ENCODE data around the gene WDFY4.

Gene WDFY4

GRCh38 chr10:48703531-48704122 lies 19.0 kb downstream of the WDFY4 start:
- Mint-ChIP-seq H3K9me3 (no peaks in the 10 kb centered on the region), H3K36me3 (ENCODE audit: low read depth) (no peaks in the 10 kb centered on the region), H3K27ac (no peak overlapping the region), H3K4me3 (no peak overlapping the region), H3K27me3 (no peaks in the 10 kb centered on the region), H3K4me1 (ENCODE audit: low read depth) (peaks cover 9% of the 10 kb centered on the region)

GRCh38 chr10:48704156-48704555 lies 19.5 kb downstream of the WDFY4 start:
- H3K4me3 Mint-ChIP-seq: no peak overlapping the region
- H3K27ac Mint-ChIP-seq: no peak overlapping the region
- H3K9me3 Mint-ChIP-seq: no peaks in the 10 kb centered on the region
- no peaks in the 10 kb centered on the region for H3K36me3 Mint-ChIP-seq (ENCODE audit: low read depth)
- H3K27me3 Mint-ChIP-seq: no peaks in the 10 kb centered on the region
- peaks cover 9% of the 10 kb centered on the region for H3K4me1 Mint-ChIP-seq (ENCODE audit: low read depth)

- no peak overlapping the region for H3K4me3 Mint-ChIP-seq
- no peaks in the 10 kb centered on the region for H3K9me3 Mint-ChIP-seq
- H3K36me3 Mint-ChIP-seq (ENCODE audit: low read depth): no peaks in the 10 kb centered on the region
- no peaks in the 10 kb centered on the region for H3K27me3 Mint-ChIP-seq
- H3K27ac Mint-ChIP-seq: no peak overlapping the region
- peaks cover 9% of the 10 kb centered on the region for H3K4me1 Mint-ChIP-seq (ENCODE audit: low read depth)
Measured at GRCh38 chr10:48705401-48705938, 20.8 kb downstream of the WDFY4 start.

- H3K4me1 Mint-ChIP-seq (ENCODE audit: low read depth): peaks cover under 1% of the 10 kb centered on the region
- no peaks in the 10 kb centered on the region for H3K9me3 Mint-ChIP-seq
- H3K4me3 Mint-ChIP-seq: no peak overlapping the region
- no peaks in the 10 kb centered on the region for H3K27me3 Mint-ChIP-seq
- H3K36me3 Mint-ChIP-seq (ENCODE audit: low read depth): no peaks in the 10 kb centered on the region
- no peak overlapping the region for H3K27ac Mint-ChIP-seq
Measured at GRCh38 chr10:48707472-48707871, 22.8 kb downstream of the WDFY4 start.

- Mint-ChIP-seq H3K4me3 (no peak overlapping the region), H3K36me3 (ENCODE audit: low read depth) (no peaks in the 10 kb centered on the region), H3K27me3 (no peaks in the 10 kb centered on the region), H3K4me1 (ENCODE audit: low read depth) (no peaks in the 10 kb centered on the region), H3K9me3 (no peaks in the 10 kb centered on the region), H3K27ac (no peak overlapping the region)
Measured at GRCh38 chr10:48708144-48708543, 23.5 kb downstream of the WDFY4 start.

GRCh38 chr10:48710647-48711275 lies 26.1 kb downstream of the WDFY4 start:
- Mint-ChIP-seq H3K4me1 (ENCODE audit: low read depth) (no peaks in the 10 kb centered on the region), H3K27me3 (no peaks in the 10 kb centered on the region), H3K27ac (no peak overlapping the region), H3K36me3 (ENCODE audit: low read depth) (peaks cover 7% of the 10 kb centered on the region), H3K9me3 (peaks cover 7% of the 10 kb centered on the region), H3K4me3 (no peak overlapping the region)

- no peak overlapping the region for H3K27ac Mint-ChIP-seq
- peaks cover 7% of the 10 kb centered on the region for H3K36me3 Mint-ChIP-seq (ENCODE audit: low read depth)
- no peaks in the 10 kb centered on the region for H3K27me3 Mint-ChIP-seq
- peaks cover 7% of the 10 kb centered on the region for H3K9me3 Mint-ChIP-seq
- H3K4me1 Mint-ChIP-seq (ENCODE audit: low read depth): no peaks in the 10 kb centered on the region
- H3K4me3 Mint-ChIP-seq: no peak overlapping the region
Measured at GRCh38 chr10:48711830-48712229, 27.2 kb downstream of the WDFY4 start.

GRCh38 chr10:48714088-48714487 lies 29.4 kb downstream of the WDFY4 start:
- Mint-ChIP-seq H3K27ac (no peak overlapping the region), H3K4me3 (no peak overlapping the region), H3K9me3 (peaks cover 7% of the 10 kb centered on the region), H3K4me1 (ENCODE audit: low read depth) (no peaks in the 10 kb centered on the region), H3K36me3 (ENCODE audit: low read depth) (peaks cover 7% of the 10 kb centered on the region), H3K27me3 (no peaks in the 10 kb centered on the region)

- Mint-ChIP-seq H3K4me3 (no peak overlapping the region), H3K36me3 (ENCODE audit: low read depth) (peaks cover 7% of the 10 kb centered on the region), H3K4me1 (ENCODE audit: low read depth) (no peaks in the 10 kb centered on the region), H3K9me3 (peaks cover 7% of the 10 kb centered on the region), H3K27ac (no peak overlapping the region), H3K27me3 (no peaks in the 10 kb centered on the region)
Measured at GRCh38 chr10:48716416-48716815, 31.7 kb downstream of the WDFY4 start.

- H3K4me1 Mint-ChIP-seq (ENCODE audit: low read depth): no peaks in the 10 kb centered on the region
- H3K36me3 Mint-ChIP-seq (ENCODE audit: low read depth): no peaks in the 10 kb centered on the region
Measured at GRCh38 chr10:48720611-48721010, 35.9 kb downstream of the WDFY4 start.

GRCh38 chr10:48722153-48723145 lies 37.8 kb downstream of the WDFY4 start:
- Mint-ChIP-seq H3K9me3 (no peaks in the 10 kb centered on the region), H3K36me3 (ENCODE audit: low read depth) (no peaks in the 10 kb centered on the region), H3K27ac (no peak overlapping the region), H3K4me1 (ENCODE audit: low read depth) (no peaks in the 10 kb centered on the region), H3K27me3 (no peaks in the 10 kb centered on the region), H3K4me3 (no peak overlapping the region)

More at GRCh38 chr10:48720611-48721010, 35.9 kb downstream of the WDFY4 start:
- Mint-ChIP-seq H3K9me3 (no peaks in the 10 kb centered on the region), H3K27me3 (no peaks in the 10 kb centered on the region), H3K4me3 (no peak overlapping the region), H3K27ac (no peak overlapping the region)

- no peaks in the 10 kb centered on the region for H3K4me1 Mint-ChIP-seq (ENCODE audit: low read depth)
- no peak overlapping the region for H3K4me3 Mint-ChIP-seq
- H3K27ac Mint-ChIP-seq: no peak overlapping the region
- H3K36me3 Mint-ChIP-seq (ENCODE audit: low read depth): no peaks in the 10 kb centered on the region
- H3K27me3 Mint-ChIP-seq: no peaks in the 10 kb centered on the region
- no peaks in the 10 kb centered on the region for H3K9me3 Mint-ChIP-seq
Measured at GRCh38 chr10:48724127-48724526, 39.5 kb downstream of the WDFY4 start.

GRCh38 chr10:48725708-48726107 lies 41.0 kb downstream of the WDFY4 start:
- Mint-ChIP-seq H3K36me3 (ENCODE audit: low read depth) (no peaks in the 10 kb centered on the region), H3K4me1 (ENCODE audit: low read depth) (no peaks in the 10 kb centered on the region), H3K9me3 (no peaks in the 10 kb centered on the region), H3K27me3 (no peaks in the 10 kb centered on the region), H3K27ac (no peak overlapping the region), H3K4me3 (no peak overlapping the region)

- no peak overlapping the region for H3K27ac Mint-ChIP-seq
- H3K36me3 Mint-ChIP-seq (ENCODE audit: low read depth): no peaks in the 10 kb centered on the region
- no peaks in the 10 kb centered on the region for H3K9me3 Mint-ChIP-seq
- H3K4me3 Mint-ChIP-seq: no peak overlapping the region
- no peaks in the 10 kb centered on the region for H3K27me3 Mint-ChIP-seq
- H3K4me1 Mint-ChIP-seq (ENCODE audit: low read depth): no peaks in the 10 kb centered on the region
Measured at GRCh38 chr10:48727866-48728265, 43.2 kb downstream of the WDFY4 start.

GRCh38 chr10:48729222-48729621 lies 44.5 kb downstream of the WDFY4 start:
- no peak overlapping the region for H3K27ac Mint-ChIP-seq
- no peaks in the 10 kb centered on the region for H3K4me1 Mint-ChIP-seq (ENCODE audit: low read depth)
- H3K4me3 Mint-ChIP-seq: no peak overlapping the region
- H3K27me3 Mint-ChIP-seq: no peaks in the 10 kb centered on the region
- H3K36me3 Mint-ChIP-seq (ENCODE audit: low read depth): no peaks in the 10 kb centered on the region
- H3K9me3 Mint-ChIP-seq: no peaks in the 10 kb centered on the region
